CD8-positive, alpha-beta memory T cell (primary cell): ENCODE results near the gene USH2A. TPM values are rescaled to one million over a fixed set of nuclear protein-coding genes. Genes with fewer than 3 reads are reported as not detected.

Source experiments
- CTCF ChIA-PET: fragments of 350-600 bp; sonication (Branson Sonifier 250); formaldehyde crosslinking; loops from one replicate; lab custom pipeline; 2021; ENCODE audit warnings: antibody characterized with exemption; lab: Charles Lee
- POLR2A ChIA-PET: fragments of 350-600 bp; sonication (Branson Sonifier 250); formaldehyde crosslinking; loops from one replicate; lab custom pipeline; 2021; ENCODE audit warnings: antibody characterized with exemption; lab: Charles Lee
- DNase-seq, 5 donors: peaks; one replicate each; pipeline versions ENCODE4 v3.0.0 to v3.0.0-alpha.2; 2020 to 2022; ENCODE audit warnings: mixed read lengths in 1 of 5
- H3K27ac ChIP-seq: one replicate; pipeline ENCODE4 v1.7.0; 2013; ENCODE audit warnings: low read depth, mild to moderate bottlenecking, low read length, moderate library complexity
- H3K27me3 ChIP-seq: 2 replicates; pipeline ENCODE4 v1.7.0; 2013; ENCODE audit warnings: low read length, mild to moderate bottlenecking; ENCODE audit not compliant: insufficient read depth, poor library complexity, severe bottlenecking
- H3K36me3 ChIP-seq: 2 replicates; pipeline ENCODE4 v1.7.0; 2013; ENCODE audit warnings: mild to moderate bottlenecking, low read length, moderate library complexity; ENCODE audit not compliant: insufficient read depth
- H3K4me1 ChIP-seq: 2 replicates; pipeline ENCODE4 v1.7.0; 2013; ENCODE audit warnings: mild to moderate bottlenecking, low read length, moderate library complexity; ENCODE audit not compliant: insufficient read depth
- H3K4me3 ChIP-seq: 2 replicates; pipeline ENCODE4 v1.7.0; 2013; ENCODE audit warnings: mild to moderate bottlenecking, low read length
- H3K9me3 ChIP-seq: 2 replicates; pipeline ENCODE4 v1.7.0; 2013; ENCODE audit warnings: mild to moderate bottlenecking, low read length
- H3K27ac Mint-ChIP-seq, 8 donors: one replicate each; pipeline ENCODE4 v1.8.0; 2020 to 2021; ENCODE audit warnings: mixed read lengths in 8 of 8, mild to moderate bottlenecking in 6 of 8, inconsistent platforms in 3 of 8, moderate library complexity in 3 of 8
- H3K27me3 Mint-ChIP-seq, 2 donors: one replicate each; pipeline ENCODE4 v1.8.0; 2020 to 2021; ENCODE audit warnings: mixed read lengths in 2 of 2, mild to moderate bottlenecking in 1 of 2, moderate library complexity in 1 of 2
- H3K36me3 Mint-ChIP-seq, 3 donors: one replicate each; pipeline ENCODE4 v1.8.0; 2020 to 2021; ENCODE audit warnings: mixed read lengths in 3 of 3, inconsistent platforms in 1 of 3, mild to moderate bottlenecking in 1 of 3
- H3K4me1 Mint-ChIP-seq, 3 donors: one replicate each; pipeline ENCODE4 v1.8.0; 2020 to 2021; ENCODE audit warnings: mixed read lengths in 3 of 3, inconsistent platforms in 1 of 3, mild to moderate bottlenecking in 1 of 3
- H3K4me3 Mint-ChIP-seq, 7 donors: one replicate each; pipeline ENCODE4 v1.8.0; 2020 to 2021; ENCODE audit warnings: mixed read lengths in 7 of 7, mild to moderate bottlenecking in 6 of 7, moderate library complexity in 4 of 7, inconsistent platforms in 2 of 7
- H3K9me3 Mint-ChIP-seq, 5 donors: one replicate each; pipeline ENCODE4 v1.8.0; 2020 to 2022; ENCODE audit warnings: mixed read lengths in 5 of 5, mild to moderate bottlenecking in 3 of 5, moderate library complexity in 2 of 5, inconsistent platforms in 1 of 5
- polyA plus RNA-seq: library from polyadenylated mRNA; unstranded; fragments of 300-500 nt; fragmentation: Illumina TruSeq; gene quantifications from one replicate; pipeline ENCODE4 v1.2.3, GENCODE V29; 2021
- total RNA-seq, 2 experiments: library from RNA; stranded (reverse); gene quantifications; one replicate each; pipeline ENCODE4 v1.2.3, GENCODE V29; 2021

The USH2A gene
- total and polyA plus RNA-seq, 3 experiments from 2014 or later = not detected

DNA sequence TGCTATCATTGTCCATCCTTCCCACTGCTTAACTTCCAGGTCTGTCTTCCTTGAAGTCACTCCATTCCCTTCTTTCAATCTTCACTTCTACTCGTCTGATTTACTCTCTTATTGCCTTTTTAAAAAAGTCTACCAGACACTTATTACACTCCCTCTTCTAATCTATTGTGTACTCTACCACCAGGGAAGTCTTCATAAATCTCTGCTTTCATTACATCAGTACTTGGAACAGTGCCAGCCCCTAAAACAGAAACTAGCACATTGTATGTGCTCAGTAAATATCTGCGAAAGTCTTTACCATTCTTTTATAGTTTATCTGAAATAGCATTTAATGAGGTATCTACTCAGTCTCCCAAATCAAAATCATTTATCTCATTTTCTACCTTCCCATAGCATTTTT, 236.4 kb downstream of the USH2A start:
- no peaks in the 10 kb centered on the region for H3K4me1 Mint-ChIP-seq
- H3K36me3 Mint-ChIP-seq = no peaks in the 10 kb centered on the region
- POLR2A ChIA-PET = no interaction called here

DNA sequence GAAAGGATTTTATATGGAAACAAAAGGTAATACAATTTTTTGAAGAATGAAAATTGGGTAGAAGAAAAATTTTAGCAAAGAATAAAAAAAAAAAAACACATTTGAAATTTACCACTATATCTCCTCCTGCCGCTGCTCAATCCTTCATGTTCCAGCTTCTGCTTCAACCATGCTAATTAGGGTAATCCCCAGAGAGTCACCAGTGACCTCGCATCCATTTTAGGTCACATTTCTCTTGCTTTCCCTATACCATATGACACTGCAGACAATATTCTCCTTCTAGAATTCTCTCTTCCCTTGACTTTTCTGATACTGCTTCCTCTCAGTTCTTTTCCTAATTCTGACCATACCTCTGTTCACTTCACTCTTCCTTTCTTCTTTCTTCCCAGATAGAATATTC, 237.1 kb downstream of the USH2A start:
- Mint-ChIP-seq H3K27ac (no peak overlapping the region), H3K9me3 (peaks cover 0 to 14% (median 8%) of the 10 kb centered on the region in 5 donors), H3K4me1 (no peaks in the 10 kb centered on the region), H3K4me3 (no peak overlapping the region), H3K36me3 (no peaks in the 10 kb centered on the region), H3K27me3 (no peaks in the 10 kb centered on the region)
- ChIA-PET POLR2A (no interaction called here), CTCF (no interaction called here)
- DNase-seq = no peak
- Histone ChIP-seq H3K9me3 (no peaks in the 10 kb centered on the region), H3K36me3 (no peaks in the 10 kb centered on the region), H3K27ac (no peak overlapping the region), H3K4me3 (no peak overlapping the region), H3K4me1 (no peaks in the 10 kb centered on the region), H3K27me3 (no peaks in the 10 kb centered on the region)

More for the DNA sequence above, 236.4 kb downstream of the USH2A start:
- H3K27me3 ChIP-seq = no peaks in the 10 kb centered on the region
- H3K36me3 ChIP-seq = no peaks in the 10 kb centered on the region
- H3K4me3 Mint-ChIP-seq = no peak overlapping the region
- no peak overlapping the region for H3K27ac ChIP-seq
- peaks cover 0 to 14% (median 8%) of the 10 kb centered on the region in 5 donors for H3K9me3 Mint-ChIP-seq
- no peaks in the 10 kb centered on the region for H3K4me1 ChIP-seq
- CTCF ChIA-PET = no interaction called here
- H3K27ac Mint-ChIP-seq = no peak overlapping the region
- H3K4me3 ChIP-seq = no peak overlapping the region
- no peaks in the 10 kb centered on the region for H3K9me3 ChIP-seq
- no peak for DNase-seq
- H3K27me3 Mint-ChIP-seq = no peaks in the 10 kb centered on the region

DNA sequence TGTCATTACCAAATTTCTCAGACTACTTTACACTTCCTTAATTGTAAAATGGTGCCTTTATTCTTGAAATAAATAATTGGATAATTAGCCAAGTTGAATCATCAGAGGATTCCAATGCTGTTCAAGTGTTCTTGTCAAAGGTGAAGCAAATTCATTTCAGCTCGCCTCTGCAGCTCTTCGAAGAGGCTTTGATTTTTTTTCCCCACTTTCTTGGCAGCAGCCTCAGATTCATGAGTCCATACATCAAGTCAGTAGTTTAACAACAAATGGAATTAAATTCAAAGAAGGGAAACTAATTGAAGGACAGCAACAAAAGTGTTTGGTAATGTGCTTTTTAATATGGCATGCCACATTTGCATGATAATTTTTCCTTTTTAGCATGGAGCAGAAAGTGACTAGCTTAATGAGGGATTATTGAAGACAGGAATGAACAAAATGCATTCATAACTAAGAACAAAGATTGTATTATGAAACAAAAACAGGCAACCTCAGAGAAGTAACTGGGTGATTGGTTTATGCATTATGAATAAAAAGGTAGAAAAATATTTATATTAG, 239.0 kb downstream of the USH2A start:
- DNase-seq = no peak
- H3K27me3 Mint-ChIP-seq = no peaks in the 10 kb centered on the region

DNA sequence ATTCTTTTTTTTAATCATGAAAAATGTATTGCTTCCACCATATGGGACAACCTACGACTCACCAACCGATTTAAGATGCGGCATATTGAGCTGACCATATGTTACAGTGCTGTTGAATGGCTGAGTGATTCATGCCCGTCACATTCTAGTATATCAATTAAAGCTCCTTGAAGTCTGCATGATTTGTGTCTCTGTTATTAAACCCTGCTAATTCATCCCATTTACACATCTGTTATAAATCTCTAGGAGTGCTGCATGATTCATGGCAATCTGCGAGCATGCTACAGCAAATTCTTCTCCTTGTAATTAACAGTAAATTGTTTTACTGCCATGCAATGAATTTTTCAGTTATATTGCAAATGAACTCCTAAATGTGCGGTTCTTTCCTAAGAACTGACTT, 239.8 kb downstream of the USH2A start:
- H3K4me1 Mint-ChIP-seq = no peaks in the 10 kb centered on the region
- H3K27me3 Mint-ChIP-seq = no peaks in the 10 kb centered on the region
- DNase-seq = no peak
- ChIA-PET CTCF (no interaction called here), POLR2A (no interaction called here)
- H3K27ac Mint-ChIP-seq = no peak overlapping the region
- no peak overlapping the region for H3K4me3 ChIP-seq
- no peaks in the 10 kb centered on the region for H3K27me3 ChIP-seq
- H3K9me3 Mint-ChIP-seq = peaks cover 0 to 13% (median 11%) of the 10 kb centered on the region in 5 donors
- no peak overlapping the region for H3K4me3 Mint-ChIP-seq
- no peak overlapping the region for H3K27ac ChIP-seq
- no peaks in the 10 kb centered on the region for H3K36me3 ChIP-seq
- H3K36me3 Mint-ChIP-seq = no peaks in the 10 kb centered on the region
- no peaks in the 10 kb centered on the region for H3K4me1 ChIP-seq
- H3K9me3 ChIP-seq = no peaks in the 10 kb centered on the region

More for the DNA sequence above, 239.0 kb downstream of the USH2A start:
- Histone ChIP-seq H3K36me3 (no peaks in the 10 kb centered on the region), H3K9me3 (no peaks in the 10 kb centered on the region), H3K4me3 (no peak overlapping the region), H3K27ac (no peak overlapping the region), H3K27me3 (no peaks in the 10 kb centered on the region), H3K4me1 (no peaks in the 10 kb centered on the region)
- Mint-ChIP-seq H3K4me3 (no peak overlapping the region), H3K9me3 (peaks cover 0 to 14% (median 13%) of the 10 kb centered on the region in 5 donors), H3K36me3 (no peaks in the 10 kb centered on the region), H3K4me1 (no peaks in the 10 kb centered on the region), H3K27ac (no peak overlapping the region)
- ChIA-PET POLR2A (no interaction called here), CTCF (no interaction called here)

DNA sequence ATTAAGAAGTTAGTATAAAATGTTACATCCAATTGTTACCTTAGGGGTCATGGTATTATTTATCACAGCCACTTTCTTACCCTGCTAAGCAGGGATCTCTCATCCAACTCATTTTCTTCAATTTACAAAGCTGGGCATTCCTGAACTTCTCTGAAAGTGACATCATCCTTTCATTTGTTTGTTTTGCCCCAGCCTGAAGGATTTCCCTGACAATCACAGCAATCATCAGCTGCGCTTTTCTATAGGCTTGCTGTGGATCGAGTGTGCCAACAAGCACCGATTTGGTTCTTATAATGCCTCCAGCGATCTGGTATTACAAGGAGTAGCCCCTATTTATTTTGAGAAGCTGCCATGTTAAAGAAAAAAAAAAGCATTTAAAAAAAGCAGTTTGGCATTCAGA, 240.2 kb downstream of the USH2A start:
- no peak overlapping the region for H3K27ac ChIP-seq
- no peaks in the 10 kb centered on the region for H3K36me3 Mint-ChIP-seq
- H3K27me3 ChIP-seq = no peaks in the 10 kb centered on the region
- ChIA-PET POLR2A (no interaction called here), CTCF (no interaction called here)
- no peaks in the 10 kb centered on the region for H3K27me3 Mint-ChIP-seq
- H3K9me3 ChIP-seq = no peaks in the 10 kb centered on the region
- H3K36me3 ChIP-seq = no peaks in the 10 kb centered on the region
- H3K4me3 Mint-ChIP-seq = no peak overlapping the region
- H3K4me3 ChIP-seq = no peak overlapping the region
- no peak for DNase-seq
- H3K27ac Mint-ChIP-seq = no peak overlapping the region
- no peaks in the 10 kb centered on the region for H3K4me1 ChIP-seq
- no peaks in the 10 kb centered on the region for H3K4me1 Mint-ChIP-seq
- peaks cover 0 to 11% (median 8%) of the 10 kb centered on the region in 5 donors for H3K9me3 Mint-ChIP-seq

DNA sequence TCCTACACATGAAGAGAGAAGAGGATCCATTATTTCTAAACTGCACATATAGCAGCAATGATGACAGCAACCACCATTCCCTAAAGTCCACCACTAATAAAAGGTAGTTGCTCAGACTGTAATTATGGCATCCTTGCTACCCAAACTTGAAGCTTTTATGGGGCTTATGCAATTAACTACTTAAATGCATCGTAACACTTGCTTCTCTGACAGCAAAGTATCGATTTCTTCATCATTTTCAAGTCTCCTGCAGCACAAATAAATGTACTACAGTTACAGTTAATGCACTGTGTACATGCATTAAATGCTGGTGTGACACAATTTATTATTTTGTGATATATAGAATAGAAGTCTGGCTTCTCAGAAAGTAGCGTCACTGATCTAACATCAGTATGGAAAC, 241.7 kb downstream of the USH2A start:
- CTCF ChIA-PET = no interaction called here
- Mint-ChIP-seq H3K36me3 (no peaks in the 10 kb centered on the region), H3K4me3 (no peak overlapping the region), H3K27ac (no peak overlapping the region), H3K27me3 (no peaks in the 10 kb centered on the region), H3K4me1 (no peaks in the 10 kb centered on the region), H3K9me3 (peaks cover 4 to 15% (median 8%) of the 10 kb centered on the region in 5 donors)
- H3K4me3 ChIP-seq = no peak overlapping the region
- no peak for DNase-seq
- no peaks in the 10 kb centered on the region for H3K36me3 ChIP-seq
- no peak overlapping the region for H3K27ac ChIP-seq
- H3K9me3 ChIP-seq = no peaks in the 10 kb centered on the region
- POLR2A ChIA-PET = no interaction called here
- no peaks in the 10 kb centered on the region for H3K27me3 ChIP-seq
- H3K4me1 ChIP-seq = no peaks in the 10 kb centered on the region

DNA sequence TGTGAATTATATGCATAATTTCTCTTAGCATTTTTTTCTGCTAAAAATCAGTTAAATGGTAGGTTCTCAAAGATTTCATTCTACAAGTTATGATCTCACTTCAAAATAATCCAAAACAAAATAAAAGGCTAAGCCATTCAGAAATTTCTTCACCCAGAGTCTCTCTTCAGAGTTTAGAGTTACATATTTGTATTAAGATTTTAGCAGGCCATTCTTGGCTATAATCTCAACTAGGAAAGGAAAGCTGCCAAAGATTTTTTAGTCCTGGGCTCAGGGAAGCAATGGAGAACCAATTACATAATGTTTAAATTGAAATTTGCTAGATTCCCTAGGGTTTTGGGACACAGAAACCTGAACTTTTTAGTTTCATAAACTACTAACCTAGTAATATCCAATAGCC, 245.0 kb downstream of the USH2A start:
- DNase-seq = no peak
- no peak overlapping the region for H3K27ac ChIP-seq
- CTCF ChIA-PET = no interaction called here
- H3K9me3 ChIP-seq = no peaks in the 10 kb centered on the region
- H3K27me3 ChIP-seq = no peaks in the 10 kb centered on the region
- no peaks in the 10 kb centered on the region for H3K4me1 ChIP-seq
- Mint-ChIP-seq H3K27ac (no peak overlapping the region), H3K9me3 (peaks cover 2 to 20% (median 9%) of the 10 kb centered on the region in 5 donors), H3K4me3 (no peak overlapping the region), H3K4me1 (no peaks in the 10 kb centered on the region), H3K27me3 (no peaks in the 10 kb centered on the region), H3K36me3 (no peaks in the 10 kb centered on the region)
- POLR2A ChIA-PET = no interaction called here
- H3K4me3 ChIP-seq = no peak overlapping the region
- no peaks in the 10 kb centered on the region for H3K36me3 ChIP-seq

DNA sequence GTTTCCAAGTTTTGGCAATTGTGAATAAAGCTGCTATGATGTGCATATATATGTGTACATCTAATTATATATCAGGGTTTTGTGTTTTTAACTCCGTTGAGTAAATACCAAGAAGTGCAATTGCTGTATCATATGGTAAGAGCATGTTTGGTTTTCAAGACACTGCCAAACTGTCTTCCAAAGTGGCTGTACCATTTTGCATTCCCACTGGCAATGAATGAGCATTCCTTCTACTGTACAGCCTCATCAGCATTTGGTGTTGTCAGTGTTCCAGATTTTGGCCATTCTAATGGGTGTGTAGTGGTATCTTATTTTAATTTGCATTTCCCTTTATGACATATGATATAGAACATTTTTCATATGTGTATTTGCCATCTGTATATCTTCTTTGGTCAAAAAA, 246.3 kb downstream of the USH2A start:
- H3K9me3 ChIP-seq = no peaks in the 10 kb centered on the region
- no peak for DNase-seq
- no peaks in the 10 kb centered on the region for H3K27me3 Mint-ChIP-seq
- H3K4me3 Mint-ChIP-seq = no peak overlapping the region
- CTCF ChIA-PET = no interaction called here
- no peaks in the 10 kb centered on the region for H3K4me1 ChIP-seq
- H3K27ac Mint-ChIP-seq = no peak overlapping the region
- POLR2A ChIA-PET = no interaction called here
- H3K9me3 Mint-ChIP-seq = peaks cover 4 to 20% (median 7%) of the 10 kb centered on the region in 5 donors
- no peaks in the 10 kb centered on the region for H3K4me1 Mint-ChIP-seq
- H3K27me3 ChIP-seq = no peaks in the 10 kb centered on the region
- no peaks in the 10 kb centered on the region for H3K36me3 ChIP-seq
- H3K27ac ChIP-seq = no peak overlapping the region
- H3K4me3 ChIP-seq = no peak overlapping the region
- H3K36me3 Mint-ChIP-seq = no peaks in the 10 kb centered on the region
